HAP-1 (cell line): ENCODE results near the gene PALLD.
"Not testable (repeated sequence)": the region's sequence is repeated elsewhere in the genome, so short reads cannot be mapped to it uniquely, and the experiment has no call there.

ENCODE experiments used
- DNase-seq, 2 experiments: peaks; one replicate each; pipeline ENCODE4 v3.0.0-alpha.2; 2016 to 2020; ENCODE audit warnings: low spot score in 2 of 2
- H3K27me3 ChIP-seq: fragments of 250-450 bp; sonication (Bioruptor Pico); 2 replicates; pipeline ENCODE4 v1.5.1; 2020; ENCODE audit warnings: low read depth, mild to moderate bottlenecking, moderate library complexity
- H3K36me3 ChIP-seq: fragments of 250-450 bp; sonication (Bioruptor Pico); replicated peaks from 2 replicates; pipeline ENCODE4 v1.5.1; 2020; ENCODE audit warnings: mild to moderate bottlenecking
- H3K4me1 ChIP-seq: fragments of 250-450 bp; sonication (Bioruptor Pico); 2 replicates; pipeline ENCODE4 v1.5.1; 2020; ENCODE audit warnings: mild to moderate bottlenecking
- H3K4me3 ChIP-seq: fragments of 250-450 bp; sonication (Bioruptor Pico); 2 replicates; pipeline ENCODE4 v1.5.1; 2020; ENCODE audit warnings: mild to moderate bottlenecking, moderate library complexity
- H3K9me3 ChIP-seq: fragments of 250-450 bp; sonication (Bioruptor Pico); 2 replicates; pipeline ENCODE4 v1.5.1; 2020; ENCODE audit warnings: mild to moderate bottlenecking, moderate library complexity
- in situ Hi-C: fragments of 300-500 bp; cut with MboI; formaldehyde crosslinking; loops from 3 replicates; pipeline ENCODE4 v1.14.3; 2020; ENCODE audit warnings: low sequenced_read_pairs, inconsistent platforms, mixed read lengths

Gene PALLD

GRCh38 chr4:168503652-168504362, 7.0 kb downstream of the PALLD start:
- no peak overlapping the region for H3K4me3 ChIP-seq
- no peaks in the 10 kb centered on the region for H3K27me3 ChIP-seq
- H3K9me3 ChIP-seq: no peaks in the 10 kb centered on the region
- H3K36me3 ChIP-seq: no peaks in the 10 kb centered on the region
- in situ Hi-C loops: no loop called here
- no peaks in the 10 kb centered on the region for H3K4me1 ChIP-seq
- no peak for DNase-seq

GRCh38 chr4:168504526-168504925, 7.7 kb downstream of the PALLD start:
- no peak overlapping the region for H3K4me3 ChIP-seq
- DNase-seq: no peak
- no peaks in the 10 kb centered on the region for H3K9me3 ChIP-seq
- no peaks in the 10 kb centered on the region for H3K4me1 ChIP-seq
- no peaks in the 10 kb centered on the region for H3K36me3 ChIP-seq
- no peaks in the 10 kb centered on the region for H3K27me3 ChIP-seq
- in situ Hi-C loops: no loop called here

DNA sequence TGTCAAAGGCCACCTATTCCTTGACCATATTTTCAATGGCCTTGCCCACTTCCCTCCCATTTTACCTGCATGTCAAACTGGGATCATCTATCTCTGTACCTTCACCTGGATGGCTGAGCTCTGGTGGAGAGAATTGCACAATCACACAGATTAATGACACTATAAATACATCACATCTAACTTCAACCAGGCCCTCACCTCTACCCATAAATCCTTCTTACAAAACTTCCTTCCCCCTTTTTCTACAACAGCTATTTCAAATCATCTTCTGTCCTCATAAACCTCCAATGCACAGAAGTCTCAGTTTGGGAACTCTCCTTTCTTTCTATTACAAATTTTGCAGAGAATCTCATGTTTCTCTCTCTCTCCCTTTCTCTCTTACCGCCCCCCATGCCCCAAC, 9.2 kb downstream of the PALLD start:
- no peak overlapping the region for H3K4me3 ChIP-seq
- in situ Hi-C loops: no loop called here
- H3K4me1 ChIP-seq: no peaks in the 10 kb centered on the region
- no peaks in the 10 kb centered on the region for H3K9me3 ChIP-seq
- no peaks in the 10 kb centered on the region for H3K36me3 ChIP-seq
- DNase-seq: no peak
- no peaks in the 10 kb centered on the region for H3K27me3 ChIP-seq

DNA sequence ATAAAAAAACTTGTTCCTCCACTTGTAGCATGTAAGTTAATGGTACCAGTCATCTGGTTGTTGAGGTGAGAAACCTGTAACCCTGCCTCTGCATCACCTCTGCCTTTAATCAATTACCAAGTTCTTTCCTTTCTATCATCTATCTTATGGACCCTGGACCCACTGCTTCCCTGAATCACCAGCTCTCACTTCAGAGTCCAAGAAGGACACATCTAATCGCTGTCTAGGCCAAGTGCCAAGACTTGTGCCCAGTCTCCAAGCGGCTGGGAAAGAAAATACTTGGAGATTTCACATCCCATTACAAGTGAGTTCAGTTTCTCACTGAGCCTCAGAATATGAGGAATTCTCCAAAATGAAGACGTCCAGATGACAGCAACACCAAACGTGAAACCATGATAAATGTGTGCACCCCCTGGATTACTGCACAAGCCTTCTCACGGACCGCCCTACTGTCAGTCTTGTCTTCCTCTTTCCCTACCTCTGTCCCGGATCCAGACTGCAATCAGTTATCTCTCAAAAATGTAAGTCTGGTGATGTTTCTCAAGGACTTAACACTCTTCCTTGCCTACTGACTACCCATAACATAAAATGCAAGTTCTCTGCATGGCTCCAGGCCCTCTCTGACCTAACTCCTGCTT, 10.4 kb downstream of the PALLD start:
- H3K27me3 ChIP-seq: no peaks in the 10 kb centered on the region
- DNase-seq: no peak
- H3K4me1 ChIP-seq: no peaks in the 10 kb centered on the region
- no peak overlapping the region for H3K4me3 ChIP-seq
- no peaks in the 10 kb centered on the region for H3K36me3 ChIP-seq
- in situ Hi-C loops: no loop called here
- no peaks in the 10 kb centered on the region for H3K9me3 ChIP-seq

GRCh38 chr4:168508683-168509082, 11.8 kb downstream of the PALLD start:
- Histone ChIP-seq H3K4me1 (no peaks in the 10 kb centered on the region), H3K36me3 (no peaks in the 10 kb centered on the region), H3K27me3 (no peaks in the 10 kb centered on the region), H3K9me3 (no peaks in the 10 kb centered on the region), H3K4me3 (no peak overlapping the region)
- no peak for DNase-seq
- in situ Hi-C loops: no loop called here

DNA sequence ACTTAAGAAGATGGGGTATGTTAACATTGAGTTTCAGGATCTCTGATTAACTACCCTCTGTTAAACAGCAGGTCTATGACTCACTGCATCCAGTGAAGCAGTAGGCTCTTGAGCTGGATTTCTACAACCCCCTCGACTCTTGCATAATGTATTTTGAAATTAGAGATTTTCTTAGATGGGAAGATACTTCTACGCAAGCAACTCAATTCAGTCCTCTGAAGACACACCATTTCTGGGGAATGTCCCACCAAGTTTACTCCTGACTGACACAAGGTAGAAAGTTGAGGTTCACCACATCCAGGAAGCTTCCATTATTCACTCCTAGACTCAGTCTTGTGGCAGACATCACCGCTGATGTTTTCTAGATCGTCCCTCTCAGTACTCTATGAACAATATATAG, 12.9 kb downstream of the PALLD start:
- no peaks in the 10 kb centered on the region for H3K27me3 ChIP-seq
- no peaks in the 10 kb centered on the region for H3K9me3 ChIP-seq
- no peak for DNase-seq
- H3K4me3 ChIP-seq: no peak overlapping the region
- in situ Hi-C loops: no loop called here
- no peaks in the 10 kb centered on the region for H3K4me1 ChIP-seq
- H3K36me3 ChIP-seq: no peaks in the 10 kb centered on the region

GRCh38 chr4:168511780-168512489, 15.1 kb downstream of the PALLD start:
- H3K27me3 ChIP-seq: no peaks in the 10 kb centered on the region
- in situ Hi-C loops: no loop called here
- no peak overlapping the region for H3K4me3 ChIP-seq
- H3K9me3 ChIP-seq: no peaks in the 10 kb centered on the region
- no peaks in the 10 kb centered on the region for H3K4me1 ChIP-seq
- DNase-seq: no peak
- H3K36me3 ChIP-seq: no peaks in the 10 kb centered on the region

GRCh38 chr4:168513826-168514225, 17.0 kb downstream of the PALLD start:
- H3K27me3 ChIP-seq, H3K4me3 ChIP-seq, DNase-seq, H3K9me3 ChIP-seq, H3K4me1 ChIP-seq, in situ Hi-C loops, H3K36me3 ChIP-seq: not testable (repeated sequence)

DNA sequence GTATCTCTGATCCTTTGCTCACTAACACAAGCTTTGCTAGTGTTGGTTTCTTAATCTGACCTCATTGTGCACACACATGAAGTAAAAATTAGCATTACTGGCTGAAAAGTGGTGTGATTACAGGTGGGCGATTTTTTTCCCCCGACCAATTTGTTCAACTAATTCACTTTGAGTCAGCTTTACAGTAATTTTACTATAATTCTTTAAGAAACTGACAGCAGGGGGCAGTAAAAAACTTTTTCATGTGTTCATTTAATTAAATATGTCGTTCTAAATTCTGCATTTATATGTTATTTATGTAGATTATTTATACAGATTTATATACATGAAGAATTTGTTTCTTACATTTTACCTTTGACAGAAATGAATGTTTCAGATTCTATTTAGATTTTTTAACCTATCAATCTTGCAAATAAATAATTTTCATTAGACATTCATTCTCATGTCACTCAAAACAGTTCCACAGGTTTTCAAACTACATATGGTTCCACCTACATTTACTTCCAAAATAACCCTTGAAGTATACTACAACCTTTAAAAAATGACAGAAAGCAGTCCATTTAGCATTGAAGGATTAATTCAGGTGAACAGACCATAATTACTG, 17.5 kb downstream of the PALLD start:
- Histone ChIP-seq H3K4me1 (no peaks in the 10 kb centered on the region), H3K4me3 (no peak overlapping the region), H3K36me3 (no peaks in the 10 kb centered on the region), H3K9me3 (no peaks in the 10 kb centered on the region), H3K27me3 (no peaks in the 10 kb centered on the region)
- in situ Hi-C loops: no loop called here
- peak in 1 of 2 experiments; percentile 34 for DNase-seq

GRCh38 chr4:168515222-168516011, 18.6 kb downstream of the PALLD start:
- Histone ChIP-seq H3K4me3 (no peak overlapping the region), H3K4me1 (no peaks in the 10 kb centered on the region), H3K9me3 (no peaks in the 10 kb centered on the region), H3K27me3 (no peaks in the 10 kb centered on the region), H3K36me3 (no peaks in the 10 kb centered on the region)
- DNase-seq: no peak
- in situ Hi-C loops: no loop called here

GRCh38 chr4:168516841-168517240, 20.0 kb downstream of the PALLD start:
- Histone ChIP-seq H3K27me3 (no peaks in the 10 kb centered on the region), H3K4me3 (no peak overlapping the region), H3K4me1 (peaks cover 5% of the 10 kb centered on the region), H3K9me3 (no peaks in the 10 kb centered on the region), H3K36me3 (no peaks in the 10 kb centered on the region)
- no peak for DNase-seq
- in situ Hi-C loops: no loop called here

- no peaks in the 10 kb centered on the region for H3K36me3 ChIP-seq
- in situ Hi-C loops: no loop called here
- H3K9me3 ChIP-seq: no peaks in the 10 kb centered on the region
- no peak for DNase-seq
- H3K4me3 ChIP-seq: no peak overlapping the region
- H3K27me3 ChIP-seq: no peaks in the 10 kb centered on the region
- H3K4me1 ChIP-seq: peaks cover 19% of the 10 kb centered on the region
Measured at GRCh38 chr4:168519576-168519975, 22.7 kb downstream of the PALLD start.

GRCh38 chr4:168521721-168522120, 24.9 kb downstream of the PALLD start:
- H3K36me3 ChIP-seq: no peaks in the 10 kb centered on the region
- no peaks in the 10 kb centered on the region for H3K9me3 ChIP-seq
- peaks cover 19% of the 10 kb centered on the region for H3K4me1 ChIP-seq
- H3K27me3 ChIP-seq: no peaks in the 10 kb centered on the region
- no peak overlapping the region for H3K4me3 ChIP-seq
- in situ Hi-C loops: no loop called here
- no peak for DNase-seq
